HUDEP-2 (cell line): ENCODE measurements around the gene PALMD.
A peak's percentile ranks its signal among the peaks of the same experiment; 100 is the strongest.

Experiments
- DNase-seq, 76 experiments: peaks; one replicate each; lab custom pipeline; 2025; ENCODE audit not compliant: unreplicated experiment in 76 of 76; lab: John Stamatoyannopoulos, UW

PALMD gene

DNA sequence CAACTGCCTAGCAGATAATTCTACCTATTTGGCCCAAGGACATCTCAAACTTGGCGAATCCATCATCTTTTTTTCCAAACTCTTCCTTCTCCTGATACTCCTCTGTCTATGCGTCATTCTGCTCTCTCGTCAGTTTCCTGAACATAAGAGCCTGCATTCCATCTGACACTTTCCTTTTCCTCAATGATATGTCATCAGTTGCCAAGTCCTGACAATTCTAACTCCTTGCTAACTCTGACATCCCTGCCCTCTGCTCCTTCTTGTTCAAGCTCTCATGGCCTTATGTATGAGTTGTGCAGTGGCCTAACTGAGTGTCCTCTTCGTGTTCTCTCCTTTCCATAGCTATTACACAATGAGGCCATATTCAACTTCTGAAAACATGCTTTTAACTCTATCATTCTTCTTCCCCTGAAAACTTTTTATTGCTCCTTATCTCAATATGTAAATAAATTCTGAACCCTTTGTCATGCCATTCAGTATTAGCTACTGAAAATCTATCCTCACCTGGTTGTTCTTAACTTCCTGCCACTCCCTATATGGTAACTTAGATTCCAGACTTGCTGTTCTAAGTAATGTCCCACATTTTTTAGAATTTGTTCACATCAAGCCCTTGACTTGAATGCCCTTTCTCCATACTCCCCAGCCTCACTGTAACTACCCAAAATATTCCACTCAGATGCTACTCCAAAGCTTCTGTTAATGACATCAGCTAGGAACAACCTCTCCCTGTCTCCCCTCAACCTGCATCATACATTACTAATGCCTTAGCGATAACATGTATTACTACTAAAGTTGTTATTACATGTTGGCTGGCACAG, 11.5 kb downstream of the PALMD start:
- no peak for DNase-seq

DNA sequence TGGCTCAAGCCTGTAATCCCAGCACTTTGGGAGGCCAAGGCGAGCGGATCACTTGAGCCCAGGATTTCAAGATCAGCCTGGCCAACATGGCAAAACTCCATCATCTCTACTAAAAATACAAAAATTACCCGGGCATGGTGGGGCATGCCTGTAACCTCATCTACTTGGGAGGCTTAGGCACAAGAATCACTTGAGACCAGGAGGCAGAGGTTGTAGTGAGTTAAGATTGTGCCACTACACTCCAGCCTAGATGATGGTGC, 12.0 kb downstream of the PALMD start:
- no peak for DNase-seq

GRCh38 chr1:99659755-99660210, 13.9 kb downstream of the PALMD start:
- no peak for DNase-seq

DNA sequence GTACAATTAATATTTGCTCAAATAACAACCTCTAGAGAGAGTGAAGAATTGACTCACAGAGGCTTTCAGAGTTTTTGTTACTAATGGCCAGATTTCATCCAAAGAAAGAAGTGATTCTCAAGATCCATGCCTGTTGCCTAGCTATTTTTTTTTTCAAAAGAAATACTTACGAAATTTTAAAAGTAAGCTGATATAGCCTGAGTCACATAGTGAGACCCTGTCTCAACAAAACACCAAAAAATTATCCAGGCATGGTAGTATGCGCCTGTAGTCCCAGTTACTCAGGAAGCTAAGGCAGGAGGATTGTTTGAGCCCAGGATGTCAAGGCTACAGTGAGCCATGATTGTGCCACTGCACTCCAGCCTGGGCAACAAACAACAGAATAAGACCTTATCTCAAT, 14.6 kb downstream of the PALMD start:
- no peak for DNase-seq

GRCh38 chr1:99661780-99662179, 15.9 kb downstream of the PALMD start:
- DNase-seq = no peak

- DNase-seq = no peak
Measured at GRCh38 chr1:99662539-99663080, 16.7 kb downstream of the PALMD start.

DNA sequence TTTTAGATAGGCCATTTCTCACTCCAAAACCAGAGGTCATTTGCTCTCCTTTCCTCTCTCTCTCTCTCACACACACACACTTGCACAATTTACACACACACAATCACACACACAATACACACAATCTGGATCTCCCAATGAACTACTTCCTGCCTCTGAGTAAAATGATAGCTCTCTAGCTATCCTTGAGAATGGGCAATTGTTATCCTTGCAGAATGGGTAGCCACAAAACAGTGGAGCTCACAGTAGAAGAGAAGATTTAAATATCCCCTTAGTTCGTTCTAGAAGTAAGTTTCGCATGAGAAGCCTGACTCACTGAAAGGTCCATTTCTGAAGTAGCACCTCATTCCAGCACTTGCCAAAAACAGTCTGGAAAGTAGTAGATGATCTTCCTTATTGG, 17.6 kb downstream of the PALMD start:
- DNase-seq = no peak

DNA sequence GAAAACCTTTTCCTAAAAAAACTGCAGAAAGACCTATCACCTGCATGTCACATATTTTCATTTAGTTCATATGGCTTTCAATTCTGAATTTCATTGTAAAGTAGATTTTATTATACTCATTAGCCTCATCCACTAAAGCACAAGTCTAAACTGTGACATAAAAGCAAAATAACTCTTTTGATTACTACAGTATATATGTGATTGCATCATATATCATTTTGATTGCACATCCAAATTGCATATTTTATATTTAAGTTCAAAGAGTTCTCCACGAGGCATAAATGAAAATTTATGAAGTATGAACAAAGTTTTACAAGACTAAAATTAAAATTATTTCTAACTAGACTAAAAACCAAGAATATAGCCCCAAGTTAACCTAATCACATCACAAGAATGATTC, 19.3 kb downstream of the PALMD start:
- no peak for DNase-seq

DNA sequence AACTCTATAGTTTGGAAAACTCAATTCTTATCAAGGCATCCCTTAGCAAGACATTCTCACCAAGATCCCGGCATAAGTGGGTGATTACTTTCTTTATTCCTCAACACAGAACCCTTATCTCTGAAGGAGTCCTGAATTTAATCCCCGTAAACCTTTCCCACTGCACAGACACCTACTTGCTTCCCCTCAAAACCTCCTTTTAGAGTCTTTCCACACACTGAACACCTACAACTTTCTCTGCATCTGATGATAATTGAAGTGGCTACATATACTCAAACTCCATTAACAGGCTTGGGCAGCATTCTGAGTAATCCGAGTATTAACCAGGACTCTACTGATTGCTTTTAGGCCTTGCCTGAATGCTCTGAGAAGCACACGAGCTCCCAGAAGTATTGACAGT, 23.5 kb downstream of the PALMD start:
- no peak for DNase-seq

DNA sequence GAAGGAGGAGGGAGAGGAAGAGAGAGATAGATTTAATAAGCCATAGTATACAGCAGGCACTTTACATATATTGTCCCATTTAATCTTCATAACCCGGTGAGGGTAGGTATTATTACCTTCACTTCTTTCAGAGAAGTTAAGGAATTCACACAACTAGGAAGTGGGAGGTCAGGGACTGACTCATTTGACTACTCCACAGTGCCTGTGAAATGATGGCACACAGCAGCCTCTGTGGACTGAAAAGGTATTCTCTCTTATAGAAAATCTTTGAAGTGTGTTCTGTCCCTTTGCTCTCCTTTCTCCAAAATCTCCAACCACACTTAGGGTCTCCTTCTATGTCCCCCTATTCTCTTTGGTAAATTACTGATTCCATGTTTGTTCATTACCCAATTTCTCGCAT, 23.9 kb downstream of the PALMD start:
- DNase-seq = no peak

DNA sequence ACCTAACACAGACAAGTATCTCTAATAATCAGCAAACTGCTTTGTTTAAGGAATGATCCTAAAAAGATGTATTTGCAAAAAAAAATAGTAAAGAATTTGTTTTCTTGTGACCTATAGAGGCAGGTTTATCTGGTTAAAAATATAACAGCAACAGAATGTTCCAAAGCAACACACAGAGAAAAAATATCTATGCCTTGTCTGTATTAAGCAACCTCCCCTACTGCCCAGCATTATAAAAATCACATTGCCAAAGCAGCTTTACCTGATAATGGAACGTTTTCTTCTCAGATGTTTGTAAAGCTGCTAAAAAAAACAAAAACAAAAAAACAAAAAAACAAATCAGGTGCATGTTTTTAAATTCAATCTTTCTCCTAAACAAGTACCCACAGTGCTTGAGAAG, 24.7 kb downstream of the PALMD start:
- DNase-seq = no peak

DNA sequence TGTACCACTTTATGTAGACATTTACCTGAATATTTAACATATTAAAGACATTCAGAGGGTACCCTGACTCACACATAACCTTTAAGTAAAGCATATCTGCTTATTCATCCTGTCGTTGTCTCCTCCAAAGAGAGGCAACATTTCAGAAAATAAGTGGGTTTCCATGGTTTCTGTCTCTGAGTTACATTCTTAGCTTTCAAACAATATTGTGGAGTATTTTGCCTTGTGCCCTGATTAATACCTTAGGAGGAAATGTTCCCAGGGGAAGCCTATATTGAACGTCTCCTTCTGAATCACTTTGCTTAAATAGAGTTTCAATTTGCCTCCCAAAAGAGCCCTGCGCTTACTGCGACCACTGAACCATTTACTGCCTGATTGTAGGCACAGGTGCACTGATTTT, 26.1 kb downstream of the PALMD start:
- no peak for DNase-seq

DNA sequence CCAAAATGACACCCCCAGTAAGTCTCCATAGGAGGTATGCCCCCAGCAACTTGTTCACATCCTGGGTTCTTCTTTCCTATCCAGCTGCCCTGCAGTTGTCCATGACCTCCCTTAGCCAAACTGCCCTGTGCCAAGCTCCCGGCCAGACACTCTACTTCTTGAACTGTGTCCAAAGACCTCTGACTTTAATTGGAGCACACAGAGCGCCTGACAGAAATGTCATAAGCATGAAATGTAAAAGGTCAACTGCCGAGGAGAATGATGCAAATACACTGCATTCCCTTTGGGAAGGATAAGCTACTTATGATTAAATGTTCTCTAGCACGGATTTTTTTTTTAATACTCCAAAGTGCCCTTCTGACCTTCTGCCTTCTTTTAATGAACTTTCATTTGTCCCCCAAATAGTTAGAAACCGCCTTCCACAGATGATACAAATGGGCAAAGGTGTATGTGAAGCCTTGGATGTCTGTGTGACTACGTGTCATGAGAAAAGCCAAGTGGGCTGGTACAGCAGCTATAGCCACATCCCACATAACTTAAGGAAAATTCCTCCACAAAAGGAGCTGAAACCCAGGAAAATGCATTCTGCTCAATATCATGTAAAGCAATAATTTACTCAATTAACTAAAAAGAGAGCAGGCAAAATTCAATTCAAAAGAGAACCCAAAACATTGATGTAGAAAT, 26.8 kb downstream of the PALMD start:
- DNase-seq = no peak

- DNase-seq = no peak
Measured at GRCh38 chr1:99673315-99673714, 27.4 kb downstream of the PALMD start.

GRCh38 chr1:99674115-99675064, 28.5 kb downstream of the PALMD start:
- no peak for DNase-seq

- DNase-seq = no peak
Measured at GRCh38 chr1:99675292-99675691, 29.4 kb downstream of the PALMD start.

- DNase-seq = no peak
Measured at GRCh38 chr1:99675994-99676393, 30.1 kb downstream of the PALMD start.

DNA sequence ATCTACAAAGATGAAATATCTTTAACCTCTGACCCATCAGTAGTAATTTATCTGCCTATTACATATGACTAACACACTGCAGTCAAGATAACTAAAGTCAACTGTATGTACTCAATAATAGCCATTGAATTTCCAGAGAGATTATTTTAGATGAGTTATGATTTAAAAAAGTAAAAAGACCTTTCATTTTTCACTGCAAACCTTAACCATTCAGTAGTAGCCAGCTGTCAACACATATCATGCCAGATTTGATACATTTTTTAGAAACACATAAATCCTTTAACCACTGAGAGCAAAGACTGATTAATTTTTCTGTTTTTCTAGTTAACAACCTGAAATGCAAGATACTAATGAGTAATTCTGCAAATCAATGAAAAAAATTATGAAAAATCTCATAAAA, 31.0 kb downstream of the PALMD start:
- no peak for DNase-seq

DNA sequence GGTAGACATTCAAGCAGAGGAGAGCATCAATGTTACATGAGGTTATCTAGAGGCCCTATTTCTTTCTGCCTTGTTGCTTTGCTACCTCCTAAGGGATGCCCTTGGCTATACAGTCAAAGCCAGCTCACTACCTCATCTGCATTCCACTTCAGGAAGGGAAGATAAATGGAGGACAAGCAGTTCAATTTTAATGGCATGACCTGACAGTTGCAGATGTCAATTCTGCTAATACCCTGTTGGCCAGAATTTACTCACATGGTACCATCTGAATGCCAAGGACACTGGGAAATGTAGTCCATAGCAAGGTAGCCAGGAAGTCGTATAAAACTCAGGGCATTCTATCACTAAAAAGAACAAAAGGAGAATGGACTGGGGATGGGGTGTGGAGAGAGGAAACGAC, 31.5 kb downstream of the PALMD start:
- no peak for DNase-seq

- DNase-seq = peak in 11 of 76 experiments; percentile 0 to 33 (median 9)
Measured at GRCh38 chr1:99680270-99680669, 34.4 kb downstream of the PALMD start.

- DNase-seq = no peak
Measured at GRCh38 chr1:99681583-99681982, 35.7 kb downstream of the PALMD start.
